GM12891 (cell line): ENCODE data around the gene CKB.

Experiments
- POLR2A ChIP-seq: IDR thresholded peaks from 2 replicates; pipeline ENCODE4 v1.6.1; 2011; ENCODE audit warnings: low read depth, low read length, control low read depth
- POLR2AphosphoS5 ChIP-seq: IDR thresholded peaks from 2 replicates; pipeline ENCODE4 v1.6.1; 2011; ENCODE audit warnings: low read depth, low read length, control low read depth
- POU2F2 ChIP-seq: IDR thresholded peaks from 2 replicates; pipeline ENCODE4 v1.6.1; 2011; ENCODE audit warnings: low read depth, mild to moderate bottlenecking, control low read depth, low read length, moderate library complexity
- SPI1 ChIP-seq: IDR thresholded peaks from 2 replicates; pipeline ENCODE4 v1.6.1; 2011; ENCODE audit warnings: low read depth, low read length, control low read depth
- TAF1 ChIP-seq: IDR thresholded peaks from 2 replicates; pipeline ENCODE4 v1.6.1; 2011; ENCODE audit warnings: low read depth, low read length, control low read depth

GRCh38 chr14:103521951-103522563 lies 573 bp downstream of the CKB start:
- TF ChIP-seq POLR2A (no peak), POLR2AphosphoS5 (no peak), TAF1 (no peak), SPI1 (no peak), POU2F2 (no peak)
